ENCODE results near the gene OSBPL2.
A peak's percentile ranks its signal among the peaks of the same experiment; 100 is the strongest.

Gene OSBPL2

GRCh38 chr20:62206388-62206775 lies 31.9 kb upstream of the OSBPL2 start:
- DNase-seq (ENCODE audit: low spot score) = no peak

GRCh38 chr20:62208061-62208794 lies 30.1 kb upstream of the OSBPL2 start:
- DNase-seq (ENCODE audit: low spot score) = no peak

GRCh38 chr20:62208795-62209755 lies 29.2 kb upstream of the OSBPL2 start:
- no peak for DNase-seq (ENCODE audit: low spot score)

- no peak for DNase-seq (ENCODE audit: low spot score)
Observed at GRCh38 chr20:62209850-62210495, 28.3 kb upstream of the OSBPL2 start.

GRCh38 chr20:62210496-62210855 lies 27.8 kb upstream of the OSBPL2 start:
- no peak for DNase-seq (ENCODE audit: low spot score)

DNA sequence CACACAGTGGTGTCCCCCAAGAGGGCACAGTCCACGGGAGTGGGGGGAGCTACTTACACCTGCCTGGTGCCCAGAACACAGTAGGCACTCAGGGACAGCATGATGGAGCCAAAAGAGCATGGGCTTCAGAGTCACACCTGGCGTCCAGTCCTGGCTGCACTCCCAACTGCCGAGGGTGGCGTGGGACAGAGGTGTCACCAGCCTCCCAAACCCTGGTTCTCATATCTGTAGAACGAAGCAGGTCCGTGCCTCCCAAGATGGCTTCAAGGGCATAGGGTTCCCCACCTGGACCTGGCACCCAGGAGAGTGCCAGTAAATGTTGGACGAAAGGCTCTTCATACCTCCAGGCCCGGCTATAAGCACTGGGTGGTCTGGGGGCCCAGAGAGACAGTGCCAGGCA lies 27.1 kb upstream of the OSBPL2 start:
- no peak for DNase-seq (ENCODE audit: low spot score)

GRCh38 chr20:62211769-62212288 lies 26.5 kb upstream of the OSBPL2 start:
- DNase-seq (ENCODE audit: low spot score) = no peak

DNA sequence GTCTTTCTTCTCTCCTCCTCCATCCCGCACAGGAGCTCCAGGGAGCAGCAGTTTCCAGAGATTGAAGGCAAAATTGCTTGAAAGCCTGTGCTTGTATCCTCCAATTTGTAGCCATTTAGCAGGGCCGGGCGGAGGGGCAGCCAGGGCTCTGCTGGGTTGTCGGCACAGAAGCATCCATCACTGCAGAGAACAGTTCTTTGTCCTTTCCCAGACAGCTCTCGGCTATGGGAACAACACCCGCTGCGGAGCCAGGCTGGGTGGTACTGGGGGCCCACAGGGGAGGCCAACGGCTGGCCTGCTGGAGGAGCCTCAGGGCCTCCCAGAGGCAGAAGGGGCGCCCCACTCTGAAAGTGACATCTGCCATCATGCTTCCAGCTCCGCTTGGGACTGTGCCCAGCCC lies 26.0 kb upstream of the OSBPL2 start:
- DNase-seq (ENCODE audit: low spot score) = no peak

DNA sequence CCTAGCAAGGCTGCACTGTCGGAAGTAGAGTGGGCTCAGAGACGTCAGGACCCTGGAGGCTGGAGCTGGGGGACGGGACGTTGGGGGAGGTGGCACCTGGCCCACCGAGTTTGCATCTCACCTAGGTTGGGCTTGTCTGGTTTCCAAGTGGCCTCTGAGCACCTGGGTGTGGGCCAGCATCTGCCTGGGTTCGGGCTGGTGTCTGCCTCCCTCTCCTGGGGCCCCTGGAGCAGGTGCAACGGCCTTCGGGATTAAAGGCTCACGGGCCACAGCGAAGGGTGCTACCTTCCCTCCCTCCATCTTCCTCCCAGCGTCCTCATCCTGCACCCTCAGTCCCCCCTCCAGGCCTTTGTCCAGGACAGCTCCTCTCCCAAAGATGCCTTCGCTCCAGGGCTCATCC lies 24.3 kb upstream of the OSBPL2 start:
- no peak for DNase-seq (ENCODE audit: low spot score)

DNA sequence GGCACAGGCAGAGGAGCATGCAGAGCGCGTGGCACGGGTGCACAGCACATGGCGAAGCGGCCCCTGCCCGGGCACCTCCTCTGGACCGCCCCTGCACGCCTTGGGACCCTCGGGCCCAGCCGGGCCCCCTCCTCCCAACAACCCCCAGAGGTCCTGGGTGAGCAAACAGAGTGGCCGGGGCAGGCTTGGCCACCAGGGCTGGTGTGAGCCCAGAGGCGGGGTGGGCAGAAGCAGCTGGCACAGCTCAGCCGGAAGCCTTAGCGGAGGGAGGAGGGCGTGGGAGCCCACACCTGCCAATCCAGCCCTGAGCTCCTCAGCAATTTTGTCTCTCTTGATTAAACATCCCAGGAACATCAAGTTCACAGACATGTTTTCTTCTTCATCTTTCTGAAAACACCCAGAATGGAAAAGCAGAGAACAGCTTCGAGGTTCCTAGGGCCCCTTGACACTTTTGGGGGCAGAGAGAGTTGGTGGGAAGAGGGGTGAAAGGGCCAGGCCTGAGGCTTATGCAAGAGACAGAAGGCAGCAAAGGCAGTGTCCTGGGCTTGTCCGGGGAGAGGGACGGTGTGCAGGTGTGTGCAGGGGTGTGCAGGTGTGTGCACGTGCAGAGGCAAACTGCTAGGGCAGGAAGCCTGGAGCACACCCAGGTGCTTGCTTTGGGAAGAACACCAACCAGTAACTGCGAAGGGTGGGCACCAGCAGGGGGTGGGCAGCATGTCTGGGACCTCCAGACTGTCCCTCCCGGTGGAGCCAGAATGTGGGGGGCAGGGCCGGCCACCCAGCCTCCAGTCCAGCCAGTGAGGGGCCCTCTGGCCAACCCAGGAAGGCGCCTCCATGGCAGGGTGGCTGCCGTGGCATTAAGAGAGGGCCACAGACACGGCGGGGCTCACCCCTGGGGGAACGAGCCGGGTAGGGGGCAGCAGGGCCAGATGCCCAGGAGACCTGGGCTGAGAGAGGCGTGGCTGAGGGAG lies 23.0 kb upstream of the OSBPL2 start:
- DNase-seq (ENCODE audit: low spot score) = no peak

DNA sequence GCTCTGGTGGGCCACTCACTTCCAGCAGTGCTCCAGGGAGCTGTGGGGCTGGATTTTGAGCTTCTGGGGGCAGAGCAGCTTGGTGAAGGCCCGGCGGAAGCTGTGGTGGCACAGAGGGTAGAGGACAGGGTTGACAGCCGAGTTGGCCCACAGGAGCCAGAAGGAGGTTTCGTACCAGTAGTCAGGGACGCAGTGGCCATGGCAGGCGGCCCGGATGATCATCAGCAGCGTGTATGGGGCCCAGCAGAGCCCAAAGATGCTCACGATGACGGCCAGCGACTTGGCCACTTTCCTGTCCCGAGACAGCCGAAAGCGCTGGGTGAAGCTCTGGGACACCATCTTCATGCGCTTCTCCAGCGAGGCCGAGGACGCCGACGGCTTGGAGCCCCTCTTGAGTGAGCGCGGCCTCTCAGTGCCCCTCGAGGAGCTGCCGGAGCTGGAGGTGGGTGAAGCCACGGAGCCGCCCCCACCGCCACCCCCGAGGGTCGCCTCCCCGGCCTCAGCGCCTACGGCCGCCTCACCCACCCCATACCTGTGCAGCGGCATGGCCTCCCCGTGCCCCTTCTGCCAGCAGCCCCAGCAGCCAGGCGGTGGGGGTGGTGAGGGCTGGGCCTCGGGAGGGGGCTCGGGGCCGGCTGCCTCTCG lies 22.2 kb upstream of the OSBPL2 start:
- DNase-seq (ENCODE audit: low spot score) = no peak

DNA sequence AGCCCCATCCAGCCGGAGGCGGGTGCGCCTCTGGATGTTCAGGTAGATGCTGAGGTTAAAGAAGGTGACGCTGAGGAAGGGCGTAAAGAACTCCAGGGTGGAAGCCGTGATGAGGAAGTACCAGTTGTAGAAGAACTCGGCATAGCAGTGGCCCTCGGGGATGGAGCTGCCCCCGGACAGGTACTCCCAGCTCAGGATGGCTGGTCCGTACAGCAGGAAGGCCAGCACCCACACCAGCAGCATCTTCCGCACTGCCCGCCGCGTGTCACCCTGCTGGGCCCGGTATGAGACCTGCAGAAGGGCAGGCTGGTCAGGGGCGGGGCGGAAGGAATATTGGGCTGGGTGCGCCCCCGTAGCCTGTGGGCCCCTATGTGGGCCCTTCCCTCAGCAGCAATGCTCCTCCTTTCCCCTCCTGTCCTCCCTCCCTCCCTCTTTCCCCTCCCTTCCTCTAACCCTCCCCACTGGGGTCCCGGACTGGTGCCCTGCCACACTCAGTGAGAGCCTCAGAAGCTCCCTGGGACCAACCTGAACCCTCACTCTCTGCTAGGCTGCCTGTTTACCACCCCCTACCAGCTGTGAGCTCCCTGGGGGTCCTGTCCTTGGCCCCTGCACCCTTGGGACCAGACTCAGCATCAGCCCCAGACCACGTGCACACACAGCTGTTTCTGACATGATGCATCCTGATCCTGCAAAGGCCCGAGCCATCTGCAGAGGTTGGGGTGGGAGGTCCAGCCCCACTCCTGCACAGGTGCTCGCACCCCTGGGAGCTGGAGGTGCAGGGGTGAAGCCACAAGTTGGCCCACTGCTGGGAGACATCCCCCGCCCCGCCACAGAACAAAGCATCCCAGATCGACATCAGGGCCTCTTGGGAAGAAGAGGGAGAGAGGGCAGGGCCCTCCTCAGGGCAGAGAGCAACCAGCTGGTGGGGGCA lies 21.4 kb upstream of the OSBPL2 start:
- peak; percentile 80 for DNase-seq (ENCODE audit: low spot score)

- DNase-seq (ENCODE audit: low spot score) = peak; percentile 49
Observed at GRCh38 chr20:62217913-62218773, 20.2 kb upstream of the OSBPL2 start.

GRCh38 chr20:62219101-62219991 lies 19.0 kb upstream of the OSBPL2 start:
- no peak for DNase-seq (ENCODE audit: low spot score)

DNA sequence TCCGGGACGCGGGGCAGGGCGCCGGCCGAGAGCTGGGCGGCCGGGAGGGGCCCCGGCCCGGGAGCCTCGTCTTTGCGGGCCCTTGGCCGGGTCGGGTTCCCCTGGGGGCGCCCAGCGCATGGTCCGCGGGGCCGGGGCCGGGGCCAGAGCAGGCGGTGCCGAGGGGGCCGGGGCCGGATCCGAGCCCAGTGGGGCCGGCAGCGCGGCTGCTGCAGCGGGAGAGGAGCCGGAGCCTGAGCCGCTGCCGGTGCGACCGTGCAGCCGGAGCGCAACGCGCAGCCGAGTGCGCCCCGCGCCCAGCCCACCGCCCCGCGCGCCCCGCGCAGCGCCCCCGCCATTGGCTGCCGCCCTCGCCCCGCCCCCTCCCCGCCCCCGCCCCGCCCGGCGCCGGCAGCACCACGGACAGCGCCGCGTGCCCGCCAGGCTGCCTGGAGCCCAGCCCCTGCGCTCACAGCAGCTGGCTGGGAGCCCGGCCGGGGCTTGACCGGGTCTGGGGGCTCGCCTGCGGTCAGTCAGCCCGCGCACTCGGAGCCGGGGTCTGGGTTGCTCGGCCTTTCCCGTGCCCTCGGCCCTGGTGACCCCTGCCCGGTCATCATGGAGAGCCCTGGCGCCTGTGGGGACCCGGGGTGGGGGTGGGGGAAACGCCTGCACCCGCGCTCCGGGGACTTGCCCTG lies 18.2 kb upstream of the OSBPL2 start, which contains the start of gene HRH3:
Gene HRH3 (minus strand): TSS at position 287 of the 674 bp plus-strand sequence. CDS start 308 bp downstream, outside the sequence.
- DNase-seq (ENCODE audit: low spot score) = no peak

GRCh38 chr20:62220666-62221568 lies 17.4 kb upstream of the OSBPL2 start:
- DNase-seq (ENCODE audit: low spot score) = no peak
